ENCODE data around the gene TBX2.

Gene TBX2

GRCh38 chr17:61403801-61404662, 4.4 kb downstream of the TBX2 start:
- no peaks in the 10 kb centered on the region for H3K36me3 ChIP-seq (ENCODE audit: control insufficient read depth, insufficient read depth, low read length)
- peaks cover 87% of the 10 kb centered on the region for H3K27me3 ChIP-seq (replicated peaks; ENCODE audit: control insufficient read depth, insufficient read depth, low read length, poor library complexity, severe bottlenecking)
- H3K9me3 ChIP-seq (ENCODE audit: control insufficient read depth, low read length), result no peaks in the 10 kb centered on the region
- peak overlapping the region; percentile 48 for H3K4me3 ChIP-seq (ENCODE audit: insufficient read depth, low read depth, low read length, poor library complexity, severe bottlenecking)
- H3K27ac ChIP-seq (ENCODE audit: insufficient read depth, low read length, poor library complexity, severe bottlenecking), result no peak overlapping the region
- DNase-seq, result no peak
- H3K4me1 ChIP-seq (ENCODE audit: control insufficient read depth, insufficient read depth, low read length, poor library complexity, severe bottlenecking), result peaks cover 56% of the 10 kb centered on the region

DNA sequence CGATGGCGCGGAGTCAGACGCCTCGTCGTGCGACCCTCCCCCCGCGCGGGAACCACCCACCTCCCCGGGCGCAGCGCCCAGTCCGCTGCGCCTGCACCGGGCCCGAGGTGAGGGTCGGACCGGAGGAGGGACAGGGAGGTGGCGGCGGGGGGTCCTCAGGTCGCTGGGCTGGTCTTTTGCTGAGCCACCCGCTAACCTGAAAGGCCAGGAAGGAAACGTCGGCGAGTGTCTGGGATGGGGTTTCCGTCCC, 4.9 kb downstream of the TBX2 start:
- H3K36me3 ChIP-seq (ENCODE audit: control insufficient read depth, insufficient read depth, low read length), result no peaks in the 10 kb centered on the region
- peaks cover 85% of the 10 kb centered on the region for H3K27me3 ChIP-seq (replicated peaks; ENCODE audit: control insufficient read depth, insufficient read depth, low read length, poor library complexity, severe bottlenecking)
- H3K4me3 ChIP-seq (ENCODE audit: insufficient read depth, low read depth, low read length, poor library complexity, severe bottlenecking), result peak overlapping the region; percentile 48
- DNase-seq, result no peak
- H3K4me1 ChIP-seq (ENCODE audit: control insufficient read depth, insufficient read depth, low read length, poor library complexity, severe bottlenecking), result peaks cover 53% of the 10 kb centered on the region
- H3K27ac ChIP-seq (ENCODE audit: insufficient read depth, low read length, poor library complexity, severe bottlenecking), result no peak overlapping the region
- no peaks in the 10 kb centered on the region for H3K9me3 ChIP-seq (ENCODE audit: control insufficient read depth, low read length)

DNA sequence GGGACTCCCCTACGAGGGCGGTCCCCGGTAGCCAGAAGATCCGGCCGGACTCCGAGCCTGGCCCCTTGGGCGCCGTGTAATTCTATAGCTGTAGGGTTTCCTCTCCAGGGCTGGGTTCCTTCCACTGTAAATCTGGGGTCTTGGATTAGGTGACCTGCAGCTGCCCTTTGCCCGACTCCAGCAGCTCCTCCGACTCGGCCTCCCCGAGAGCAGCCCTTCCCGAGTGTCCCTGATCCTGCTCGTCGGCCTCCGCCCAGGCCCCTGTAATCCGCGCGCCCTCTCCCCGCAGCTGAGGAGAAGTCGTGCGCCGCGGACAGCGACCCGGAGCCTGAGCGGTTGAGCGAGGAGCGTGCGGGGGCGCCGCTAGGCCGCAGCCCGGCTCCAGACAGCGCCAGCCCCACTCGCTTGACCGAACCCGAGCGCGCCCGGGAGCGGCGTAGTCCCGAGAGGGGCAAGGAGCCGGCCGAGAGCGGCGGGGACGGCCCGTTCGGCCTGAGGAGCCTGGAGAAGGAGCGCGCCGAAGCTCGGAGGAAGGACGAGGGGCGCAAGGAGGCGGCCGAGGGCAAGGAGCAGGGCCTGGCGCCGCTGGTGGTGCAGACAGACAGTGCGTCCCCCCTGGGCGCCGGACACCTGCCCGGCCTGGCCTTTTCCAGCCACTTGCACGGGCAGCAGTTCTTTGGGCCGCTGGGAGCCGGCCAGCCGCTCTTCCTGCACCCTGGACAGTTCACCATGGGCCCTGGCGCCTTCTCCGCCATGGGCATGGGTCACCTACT, 5.5 kb downstream of the TBX2 start:
- Histone ChIP-seq H3K36me3 (ENCODE audit: control insufficient read depth, insufficient read depth, low read length) (no peaks in the 10 kb centered on the region), H3K4me3 (ENCODE audit: insufficient read depth, low read depth, low read length, poor library complexity, severe bottlenecking) (peak overlapping the region; percentile 48), H3K27me3 (replicated peaks; ENCODE audit: control insufficient read depth, insufficient read depth, low read length, poor library complexity, severe bottlenecking) (peaks cover 87% of the 10 kb centered on the region), H3K4me1 (ENCODE audit: control insufficient read depth, insufficient read depth, low read length, poor library complexity, severe bottlenecking) (peaks cover 54% of the 10 kb centered on the region), H3K27ac (ENCODE audit: insufficient read depth, low read length, poor library complexity, severe bottlenecking) (no peak overlapping the region), H3K9me3 (ENCODE audit: control insufficient read depth, low read length) (no peaks in the 10 kb centered on the region)
- no peak for DNase-seq

GRCh38 chr17:61405686-61406536, 6.3 kb downstream of the TBX2 start:
- DNase-seq, result no peak
- Histone ChIP-seq H3K9me3 (ENCODE audit: control insufficient read depth, low read length) (no peaks in the 10 kb centered on the region), H3K27me3 (replicated peaks; ENCODE audit: control insufficient read depth, insufficient read depth, low read length, poor library complexity, severe bottlenecking) (peaks cover 90% of the 10 kb centered on the region), H3K27ac (ENCODE audit: insufficient read depth, low read length, poor library complexity, severe bottlenecking) (no peak overlapping the region), H3K36me3 (ENCODE audit: control insufficient read depth, insufficient read depth, low read length) (no peaks in the 10 kb centered on the region), H3K4me1 (ENCODE audit: control insufficient read depth, insufficient read depth, low read length, poor library complexity, severe bottlenecking) (peaks cover 58% of the 10 kb centered on the region), H3K4me3 (ENCODE audit: insufficient read depth, low read depth, low read length, poor library complexity, severe bottlenecking) (no peak overlapping the region)

GRCh38 chr17:61406537-61406845, 6.8 kb downstream of the TBX2 start:
- DNase-seq, result no peak
- Histone ChIP-seq H3K36me3 (ENCODE audit: control insufficient read depth, insufficient read depth, low read length) (no peaks in the 10 kb centered on the region), H3K4me1 (ENCODE audit: control insufficient read depth, insufficient read depth, low read length, poor library complexity, severe bottlenecking) (peaks cover 58% of the 10 kb centered on the region), H3K27me3 (replicated peaks; ENCODE audit: control insufficient read depth, insufficient read depth, low read length, poor library complexity, severe bottlenecking) (peaks cover 89% of the 10 kb centered on the region), H3K4me3 (ENCODE audit: insufficient read depth, low read depth, low read length, poor library complexity, severe bottlenecking) (no peak overlapping the region), H3K9me3 (ENCODE audit: control insufficient read depth, low read length) (no peaks in the 10 kb centered on the region), H3K27ac (ENCODE audit: insufficient read depth, low read length, poor library complexity, severe bottlenecking) (no peak overlapping the region)

GRCh38 chr17:61406971-61407911, 7.6 kb downstream of the TBX2 start:
- H3K4me3 ChIP-seq (ENCODE audit: insufficient read depth, low read depth, low read length, poor library complexity, severe bottlenecking), result no peak overlapping the region
- peaks cover 58% of the 10 kb centered on the region for H3K4me1 ChIP-seq (ENCODE audit: control insufficient read depth, insufficient read depth, low read length, poor library complexity, severe bottlenecking)
- H3K9me3 ChIP-seq (ENCODE audit: control insufficient read depth, low read length), result no peaks in the 10 kb centered on the region
- no peak for DNase-seq
- H3K27ac ChIP-seq (ENCODE audit: insufficient read depth, low read length, poor library complexity, severe bottlenecking), result no peak overlapping the region
- H3K27me3 ChIP-seq (replicated peaks; ENCODE audit: control insufficient read depth, insufficient read depth, low read length, poor library complexity, severe bottlenecking), result peaks cover 90% of the 10 kb centered on the region
- no peaks in the 10 kb centered on the region for H3K36me3 ChIP-seq (ENCODE audit: control insufficient read depth, insufficient read depth, low read length)

- H3K27me3 ChIP-seq (replicated peaks; ENCODE audit: control insufficient read depth, insufficient read depth, low read length, poor library complexity, severe bottlenecking), result peaks cover 80% of the 10 kb centered on the region
- no peak overlapping the region for H3K4me3 ChIP-seq (ENCODE audit: insufficient read depth, low read depth, low read length, poor library complexity, severe bottlenecking)
- peaks cover 60% of the 10 kb centered on the region for H3K4me1 ChIP-seq (ENCODE audit: control insufficient read depth, insufficient read depth, low read length, poor library complexity, severe bottlenecking)
- no peak for DNase-seq
- H3K27ac ChIP-seq (ENCODE audit: insufficient read depth, low read length, poor library complexity, severe bottlenecking), result no peak overlapping the region
- H3K9me3 ChIP-seq (ENCODE audit: control insufficient read depth, low read length), result no peaks in the 10 kb centered on the region
- H3K36me3 ChIP-seq (ENCODE audit: control insufficient read depth, insufficient read depth, low read length), result no peaks in the 10 kb centered on the region
Measured at GRCh38 chr17:61408151-61409041, 8.8 kb downstream of the TBX2 start.

GRCh38 chr17:61409301-61410112, 9.9 kb downstream of the TBX2 start:
- Histone ChIP-seq H3K27ac (ENCODE audit: insufficient read depth, low read length, poor library complexity, severe bottlenecking) (no peak overlapping the region), H3K36me3 (ENCODE audit: control insufficient read depth, insufficient read depth, low read length) (no peaks in the 10 kb centered on the region), H3K4me3 (ENCODE audit: insufficient read depth, low read depth, low read length, poor library complexity, severe bottlenecking) (peak overlapping the region; percentile 50), H3K27me3 (replicated peaks; ENCODE audit: control insufficient read depth, insufficient read depth, low read length, poor library complexity, severe bottlenecking) (peaks cover 68% of the 10 kb centered on the region), H3K4me1 (ENCODE audit: control insufficient read depth, insufficient read depth, low read length, poor library complexity, severe bottlenecking) (peaks cover 49% of the 10 kb centered on the region), H3K9me3 (ENCODE audit: control insufficient read depth, low read length) (no peaks in the 10 kb centered on the region)
- peak in 1 of 3 donors; percentile 23 for DNase-seq

Measured in effector memory CD4-positive, alpha-beta T cell (primary cell).